HepG2 (cell line): ENCODE data around the gene PIM1. TPM values are rescaled to one million over a fixed set of nuclear protein-coding genes. Genes with fewer than 3 reads are reported as not detected.

ENCODE experiments used
- ATAC-seq: fragments of 200-7000 bp; cut with Tn5 transposase; 3 replicates; pipeline ENCODE4 v1.9.1; 2020; ENCODE audit warnings: mild to moderate bottlenecking, moderate library complexity
- BruUV-seq: library from RNA; stranded (reverse); fragments of 400-500 nt; replicated peaks from 2 replicates; lab custom pipeline; 2021; lab: Mats Ljungman, UMichigan
- CTCF ChIA-PET: fragments of 300-600 bp; formaldehyde crosslinking; extraction: SDS; loops from one replicate; lab custom pipeline; 2021; ENCODE audit warnings: low total read pairs, inconsistent platforms, low intra/inter-chr PET ratio; lab: Yijun Ruan, JAX
- POLR2A ChIA-PET: fragments of 350-600 bp; sonication (Branson Sonifier 250); formaldehyde crosslinking; loops from one replicate; lab custom pipeline; 2020; ENCODE audit warnings: antibody characterized with exemption, inconsistent platforms; lab: Yijun Ruan, JAX
- DNase-seq: peaks from one replicate; pipeline ENCODE4 v3.0.0-alpha.2; 2015; ENCODE audit warnings: low spot score
- FAIRE-seq: peaks from 3 replicates; lab custom pipeline; 2011; peaks lifted over from hg19 to GRCh38; lab: Jason Lieb, UNC
- H2AFZ ChIP-seq: one replicate; pipeline ENCODE4 v1.6.1; 2011; ENCODE audit warnings: low read length, inconsistent platforms
- H3K27ac ChIP-seq: fragments of 300-600 bp; 3 replicates; pipeline ENCODE4 v1.8.0; 2011; ENCODE audit warnings: mixed run types, mild to moderate bottlenecking, mixed read lengths, low read length, inconsistent platforms; ENCODE audit not compliant: insufficient read depth; ENCODE audit errors: extremely low read length
- H3K27me3 ChIP-seq, 2 experiments: fragments of 200-600 bp in 1 of 2; 2 replicates in 1 of 2; 3 replicates in 1 of 2; pipeline versions ENCODE4 v1.6.0 to v1.8.0; 2011; ENCODE audit warnings: low read length in 2 of 2, mild to moderate bottlenecking in 2 of 2, moderate library complexity in 2 of 2, inconsistent platforms in 1 of 2; ENCODE audit not compliant: insufficient read depth in 2 of 2, control insufficient read depth in 1 of 2
- H3K36me3 ChIP-seq, 2 experiments: fragments of 200-600 bp in 1 of 2; replicated peaks in 1 of 2; 2 replicates in 1 of 2; 3 replicates in 1 of 2; pipeline versions ENCODE4 v1.5.1 to v1.8.0; 2011; ENCODE audit warnings: low read length in 2 of 2, inconsistent platforms in 1 of 2; ENCODE audit not compliant: insufficient read depth in 2 of 2, control insufficient read depth in 1 of 2
- H3K4me1 ChIP-seq: 2 replicates; pipeline ENCODE4 v1.5.1; 2012; ENCODE audit warnings: low read length, inconsistent platforms; ENCODE audit not compliant: insufficient read depth
- H3K4me2 ChIP-seq: 2 replicates; pipeline ENCODE4 v1.6.0; 2011; ENCODE audit warnings: low read depth, low read length, inconsistent platforms
- H3K4me3 ChIP-seq, 3 experiments: fragments of 200-600 bp in 1 of 3; sonication (generic), shearing (Covaris generic) in 1 of 3; replicated peaks in 1 of 3; 2 replicates each; pipeline ENCODE4 v1.5.1; 2011 to 2016; ENCODE audit warnings: low read length in 3 of 3, inconsistent platforms in 2 of 3, low read depth in 2 of 3, mild to moderate bottlenecking in 2 of 3, control low read depth in 1 of 3, mixed read lengths in 1 of 3; ENCODE audit not compliant: insufficient read depth in 1 of 3
- H3K79me2 ChIP-seq: one replicate; pipeline ENCODE4 v1.6.1; 2011; ENCODE audit warnings: low read length, inconsistent platforms; ENCODE audit not compliant: insufficient read depth
- H3K9ac ChIP-seq: 2 replicates; pipeline ENCODE4 v1.6.0; 2011; ENCODE audit warnings: mild to moderate bottlenecking, low read depth, low read length, inconsistent platforms; ENCODE audit not compliant: insufficient read depth
- H3K9me3 ChIP-seq: 2 replicates; pipeline ENCODE4 v1.5.1; 2012; ENCODE audit warnings: mild to moderate bottlenecking, low read length
- H4K20me1 ChIP-seq: 2 replicates; pipeline ENCODE4 v1.6.0; 2011; ENCODE audit warnings: inconsistent platforms, mild to moderate bottlenecking, low read length, moderate library complexity; ENCODE audit not compliant: insufficient read depth
- ATF7-NPFF ChIP-seq: sonication (generic); formaldehyde crosslinking; IDR thresholded peaks from 2 replicates; pipeline ENCODE4 v1.8.1; 2023; ENCODE audit warnings: mild to moderate bottlenecking, low read depth, missing genetic modification reagents, moderate library complexity
- HMG20A ChIP-seq: IDR thresholded peaks from 2 replicates; pipeline ENCODE4 v1.6.1; 2016; ENCODE audit warnings: borderline replicate concordance
- HOXA7 ChIP-seq: sonication (generic); formaldehyde crosslinking; IDR thresholded peaks from 2 replicates; pipeline ENCODE4 v1.8.1; 2022; ENCODE audit warnings: mild to moderate bottlenecking, missing genetic modification reagents, moderate library complexity
- JARID2 ChIP-seq: sonication (generic); formaldehyde crosslinking; IDR thresholded peaks from 2 replicates; pipeline ENCODE4 v1.8.1; 2023; ENCODE audit warnings: missing genetic modification reagents, inconsistent platforms; ENCODE audit not compliant: insufficient replicate concordance
- NFIC ChIP-seq: IDR thresholded peaks from 2 replicates; pipeline ENCODE4 v1.6.1; 2012; ENCODE audit warnings: mild to moderate bottlenecking, low read length, inconsistent platforms
- POLR2G ChIP-seq: fragments of 200-400 bp; formaldehyde crosslinking; IDR thresholded peaks from 2 replicates; pipeline ENCODE4 v1.6.1; 2018; ENCODE audit warnings: mild to moderate bottlenecking, low read depth, low read length, moderate library complexity
- RXRB ChIP-seq: IDR thresholded peaks from 2 replicates; pipeline ENCODE4 v1.6.1; 2016; ENCODE audit warnings: borderline replicate concordance, missing genetic modification reagents, missing compliant biosample characterization
- SAP130 ChIP-seq: IDR thresholded peaks from 2 replicates; pipeline ENCODE4 v1.6.1; 2016; ENCODE audit warnings: low read depth
- SIN3A ChIP-seq: IDR thresholded peaks from 2 replicates; pipeline ENCODE4 v1.6.1; 2011; ENCODE audit warnings: low read depth, mild to moderate bottlenecking, control low read depth, low read length, borderline replicate concordance
- SNAPC2 ChIP-seq: sonication (generic); formaldehyde crosslinking; IDR thresholded peaks from 2 replicates; pipeline ENCODE4 v1.8.1; 2022; ENCODE audit warnings: mild to moderate bottlenecking, missing genetic modification reagents
- SOX13 ChIP-seq, 3 experiments: fragments of 450-650 bp in 1 of 3; sonication (generic) in 1 of 3; formaldehyde crosslinking in 1 of 3; IDR thresholded peaks in 2 of 3; conservative IDR thresholded peaks in 1 of 3; 2 replicates each; pipeline versions ENCODE4 v1.5.0 to v1.6.1; 2016 to 2020; ENCODE audit warnings: antibody characterized with exemption in 1 of 3, mild to moderate bottlenecking in 1 of 3, missing compliant biosample characterization in 1 of 3, missing genetic modification reagents in 1 of 3, moderate library complexity in 1 of 3
- SSRP1 ChIP-seq: IDR thresholded peaks from 2 replicates; pipeline ENCODE4 v1.6.1; 2016; ENCODE audit warnings: control low read depth
- THAP11 ChIP-seq: IDR thresholded peaks from 2 replicates; pipeline ENCODE4 v1.6.1; 2016; ENCODE audit warnings: missing biosample characterization, missing genetic modification reagents
- UBTF ChIP-seq: sonication (generic); formaldehyde crosslinking; IDR thresholded peaks from 2 replicates; pipeline ENCODE4 v1.4.0; 2020; ENCODE audit warnings: mild to moderate bottlenecking, missing genetic modification reagents
- ZC3H4 ChIP-seq: sonication (generic); formaldehyde crosslinking; IDR thresholded peaks from 2 replicates; pipeline ENCODE4 v1.4.0; 2020; ENCODE audit warnings: missing genetic modification reagents, borderline replicate concordance
- ZNF292 ChIP-seq: sonication (generic); formaldehyde crosslinking; IDR thresholded peaks from 2 replicates; pipeline ENCODE4 v1.8.1; 2022; ENCODE audit warnings: mild to moderate bottlenecking, low read depth, missing genetic modification reagents, borderline replicate concordance
- ZNF33A ChIP-seq: sonication (generic); formaldehyde crosslinking; IDR thresholded peaks from 2 replicates; pipeline ENCODE4 v1.5.1; 2020; ENCODE audit warnings: missing genetic modification reagents, mild to moderate bottlenecking, moderate library complexity, borderline replicate concordance
- ZNF414 ChIP-seq: sonication (generic); formaldehyde crosslinking; IDR thresholded peaks from 2 replicates; pipeline ENCODE4 v1.5.0; 2020; ENCODE audit warnings: missing genetic modification reagents
- ZNF670 ChIP-seq: sonication (generic); formaldehyde crosslinking; IDR thresholded peaks from 2 replicates; pipeline ENCODE4 v1.8.0; 2022; ENCODE audit warnings: mild to moderate bottlenecking, missing genetic modification reagents, borderline replicate concordance
- WGBS: methylation state at CpG from one replicate; pipeline ENCODE4 v1.1.6; 2017; ENCODE audit warnings: low lambda C conversion rate; 5-methylcytosine and 5-hydroxymethylcytosine counted together
- in situ Hi-C: cut with HindIII; loops from 2 replicates; pipeline ENCODE4 v1.10.0; 2017; ENCODE audit warnings: low pct_unique_long_range_greater_than_20kb; ENCODE audit not compliant: extremely low pct_ligation_motif_present
- intact Hi-C: fragments of 100-400 bp; cut with micrococcal nuclease; formaldehyde crosslinking; loops from one replicate; pipeline ENCODE4 v1.10.0; 2022; ENCODE audit not compliant: unreplicated experiment
- polyA plus RNA-seq, 8 experiments: library from polyadenylated mRNA; depleted of rRNA in 3 of 8; stranded (reverse) in 7 of 8; unstranded in 1 of 8; fragments of >200 nt; fragmentation: Illumina TruSeq in 4 of 8; extraction: Trizol in 4 of 8; gene quantifications; 2 replicates each; pipeline versions ENCODE4 v1.2.1 to v1.2.3, GENCODE V29; 2011 to 2016; ENCODE audit warnings: low read depth in 4 of 8, missing spikeins in 1 of 8, mixed read lengths in 1 of 8; ENCODE audit not compliant: insufficient read depth in 1 of 8
- total RNA-seq, 5 experiments: library from RNA; depleted of rRNA; stranded (reverse); fragments of >200 nt; fragmentation: Illumina TruSeq; extraction: Trizol; gene quantifications; 2 replicates each; pipeline ENCODE4 v1.2.3, GENCODE V29; 2016; ENCODE audit warnings: low read depth in 1 of 5

Gene PIM1
- total and polyA plus RNA-seq, 2 of the 13 experiments (the other 11 are each of a cell fraction or from before 2014, with no cell fraction given): 29.4 to 117 TPM

GRCh38 chr6:37175332-37176267 is 5.6 kb downstream of the PIM1 start:
- 90% methylated on average over 18 of the region's 18 CpGs for WGBS
- TF ChIP-seq ZNF33A (peak; percentile 47; the same call in 1 of the 2 replicates), HMG20A (CRISPR knock-in tag) (no peak), ZNF414 (CRISPR knock-in tag) (peak; percentile 48; the same call in 1 of the 2 replicates), SNAPC2 (CRISPR knock-in tag) (0 out of 2 replicates have a peak, but pooled peaks have one; percentile 15), RXRB (CRISPR knock-in tag) (peak; percentile 10; the same call in 1 of the 2 replicates), JARID2 (CRISPR knock-in tag) (no peak), SAP130 (CRISPR knock-in tag) (peak; percentile 48; the same call in 1 of the 2 replicates), SSRP1 (CRISPR knock-in tag) (peak; percentile 98), SIN3A (0 out of 2 replicates have a peak, but pooled peaks have one; percentile 22), UBTF (peak; percentile 23; the same call in 1 of the 2 replicates), ZNF292 (0 out of 2 replicates have a peak, but pooled peaks have one; percentile 10), ATF7-NPFF (CRISPR knock-in tag) (0 out of 2 replicates have a peak, but pooled peaks have one; percentile 2), SOX13 (IDR thresholded peaks at IDR 0.05) (no peak), SOX13 (CRISPR knock-in tag; conservative IDR thresholded peaks at IDR 0.05 in 1 of 2, IDR thresholded peaks at IDR 0.05 in 1 of 2) (peak in 1 of 2 experiments; percentile 22; a peak in 1 of 4 replicates), NFIC (peak; percentile 34; the same call in 1 of the 2 replicates), HOXA7 (CRISPR knock-in tag) (no peak), POLR2G (peak; percentile 49; the same call in 1 of the 2 replicates), THAP11 (peak; percentile 23; the same call in 1 of the 2 replicates), ZC3H4 (CRISPR knock-in tag) (0 out of 2 replicates have a peak, but pooled peaks have one; percentile 60), ZNF670 (CRISPR knock-in tag) (no peak)

More at GRCh38 chr6:37175332-37176267, 5.6 kb downstream of the PIM1 start:
- DNase-seq (no peak), FAIRE-seq (no peak), ATAC-seq (no peak)
- H3K4me1 ChIP-seq: peaks cover 25% of the 10 kb centered on the region
- H3K79me2 ChIP-seq: peaks cover 34% of the 10 kb centered on the region
- H3K9ac ChIP-seq: no peak overlapping the region
- peaks cover 53% of the 10 kb centered on the region for H4K20me1 ChIP-seq
- H3K9me3 ChIP-seq: no peaks in the 10 kb centered on the region
- no TSS peak for BruUV-seq
- peaks cover 21 to 42% of the 10 kb centered on the region in 2 experiments for H3K36me3 ChIP-seq
- no peak overlapping the region for H3K4me2 ChIP-seq
- H3K4me3 ChIP-seq: no peak overlapping the region
- H3K27ac ChIP-seq: no peak overlapping the region
- in situ Hi-C loops (loop anchor here (10.0 kb wide), 1 partner anchor 151 kb away; no protein-coding TSS in a partner anchor), intact Hi-C loops (no loop called here)
- H3K27me3 ChIP-seq: no peaks in the 10 kb centered on the region; a peak in 1 of 5 replicates
- ChIA-PET CTCF (interaction anchor here (2.2 kb wide), 1 partner anchor 157 kb away, joined by 5 read pairs; no protein-coding TSS in a partner anchor), POLR2A (interaction anchor here (0.7 to 10.3 kb wide), 18 partner anchors 18 to 157 kb away, joined by 3 to 234 read pairs (median 5); partner anchors contain the start of gene TBC1D22B)
- H2AFZ ChIP-seq: no peak overlapping the region
